ENCODE data around the gene C14orf132.

- TF ChIP-seq CTCF (IDR thresholded peaks at IDR 0.05; ENCODE audit: poor library complexity) (no peak), EZH2 (IDR thresholded peaks at IDR 0.05; ENCODE audit: borderline replicate concordance) (no peak), EZH2phosphoT487 (IDR thresholded peaks at IDR 0.05; ENCODE audit: low read depth, severe bottlenecking, unreplicated experiment) (no peak)
These were observed 86.4 kb downstream of the C14orf132 start for GRCh38 chr14:96125536-96125935.
